HEK293 (cell line): Measurements from ENCODE around the gene DSC1.

Experiments used
- CTCF ChIP-seq: fragments of 450-650 bp; formaldehyde crosslinking; IDR thresholded peaks from 2 replicates; pipeline ENCODE4 v1.5.1; 2016; ENCODE audit warnings: missing biosample characterization, missing genetic modification characterization
- HOXA7 ChIP-seq: sonication (generic); formaldehyde crosslinking; IDR thresholded peaks from 2 replicates; pipeline ENCODE4 v1.8.1; 2022; ENCODE audit warnings: missing genetic modification reagents, borderline replicate concordance
- PBX3 ChIP-seq: sonication (generic); formaldehyde crosslinking; IDR thresholded peaks from 2 replicates; pipeline ENCODE4 v1.8.1; 2022; ENCODE audit warnings: mild to moderate bottlenecking, moderate library complexity, missing genetic modification reagents
- REST ChIP-seq: fragments of 450-650 bp; formaldehyde crosslinking; IDR thresholded peaks from 2 replicates; pipeline ENCODE4 v1.5.1; 2016; ENCODE audit warnings: missing biosample characterization, missing genetic modification characterization
- TRIM28 ChIP-seq: IDR thresholded peaks from 2 replicates; pipeline ENCODE4 v1.6.1; 2011; ENCODE audit warnings: low read length, control low read depth, borderline replicate concordance
- YY1 ChIP-seq: fragments of 450-650 bp; formaldehyde crosslinking; IDR thresholded peaks from 2 replicates; pipeline ENCODE4 v1.5.1; 2018; ENCODE audit warnings: missing biosample characterization, missing genetic modification characterization
- ZBTB17 ChIP-seq: fragments of 450-650 bp; formaldehyde crosslinking; IDR thresholded peaks from 2 replicates; pipeline ENCODE4 v1.5.1; 2016; ENCODE audit warnings: missing biosample characterization, missing genetic modification characterization
- ZBTB49 ChIP-seq: fragments of 450-650 bp; formaldehyde crosslinking; IDR thresholded peaks from 2 replicates; pipeline ENCODE4 v1.5.1; 2016; ENCODE audit warnings: missing biosample characterization, missing genetic modification characterization, low read depth
- ZNF10 ChIP-seq: fragments of 450-650 bp; formaldehyde crosslinking; IDR thresholded peaks from 2 replicates; pipeline ENCODE4 v1.5.1; 2017; ENCODE audit warnings: missing biosample characterization, missing genetic modification characterization
- ZNF138 ChIP-seq: fragments of 450-650 bp; formaldehyde crosslinking; IDR thresholded peaks from 2 replicates; pipeline ENCODE4 v1.5.1; 2016; ENCODE audit warnings: missing biosample characterization, missing genetic modification characterization, borderline replicate concordance
- ZNF221 ChIP-seq: fragments of 450-650 bp; formaldehyde crosslinking; IDR thresholded peaks from 2 replicates; pipeline ENCODE4 v1.5.1; 2017; ENCODE audit warnings: missing biosample characterization, missing genetic modification characterization, borderline replicate concordance
- ZNF274 ChIP-seq, 2 experiments: fragments of 200-500 bp in 1 of 2; fragments of 450-650 bp in 1 of 2; sonication (Bioruptor generic) in 1 of 2; formaldehyde crosslinking in 1 of 2; IDR thresholded peaks; 2 replicates each; pipeline versions ENCODE4 v1.5.1 to v1.6.1; 2014 to 2016; ENCODE audit warnings: borderline replicate concordance in 1 of 2, inconsistent platforms in 1 of 2, low read length in 1 of 2, missing biosample characterization in 1 of 2, missing genetic modification characterization in 1 of 2
- ZNF292 ChIP-seq: fragments of 450-650 bp; formaldehyde crosslinking; IDR thresholded peaks from 2 replicates; pipeline ENCODE4 v1.5.1; 2016; ENCODE audit warnings: low read depth, missing biosample characterization, missing genetic modification characterization, borderline replicate concordance
- ZNF792 ChIP-seq: fragments of 450-650 bp; formaldehyde crosslinking; IDR thresholded peaks from 2 replicates; pipeline ENCODE4 v1.5.1; 2016; ENCODE audit warnings: missing biosample characterization, missing genetic modification characterization

GRCh38 chr18:31103423-31103822, 59.2 kb downstream of the DSC1 start:
- no peak for TF ChIP-seq HOXA7 (CRISPR knock-in tag)
- TF ChIP-seq CTCF (tag by site-specific recombination): no peak
- TF ChIP-seq ZNF292: no peak
- no peak for TF ChIP-seq ZNF221 (tag by site-specific recombination)
- no peak for TF ChIP-seq ZBTB17 (tag by site-specific recombination)
- TF ChIP-seq PBX3 (CRISPR knock-in tag): no peak
- TF ChIP-seq ZNF10 (tag by site-specific recombination): no peak
- no peak for TF ChIP-seq ZBTB49 (tag by site-specific recombination)
- TF ChIP-seq YY1 (tag by site-specific recombination): no peak
- TF ChIP-seq ZNF274 (IDR thresholded peaks at IDR 0.05; ENCODE audit: low read length): no peak
- no peak for TF ChIP-seq ZNF274 (tag by site-specific recombination; IDR thresholded peaks at IDR 0.05; ENCODE audit: borderline replicate concordance)
- TF ChIP-seq ZNF792 (tag by site-specific recombination): no peak
- no peak for TF ChIP-seq REST (tag by site-specific recombination)
- no peak for TF ChIP-seq ZNF138 (tag by site-specific recombination)
- TF ChIP-seq TRIM28: peak; percentile 53; the same call in 1 of the 2 replicates
